Urothelium cell line (cell line): Measurements from ENCODE around the gene LRIT1.
A peak's percentile ranks its signal among the peaks of the same experiment; 100 is the strongest.

ENCODE experiments used
- DNase-seq: peaks from one replicate; pipeline ENCODE4 v3.0.0; 2011; ENCODE audit warnings: low spot score, mixed read lengths
- FAIRE-seq: peaks from 2 replicates; lab custom pipeline; 2011; peaks lifted over from hg19 to GRCh38; lab: Jason Lieb, UNC

Gene LRIT1

DNA sequence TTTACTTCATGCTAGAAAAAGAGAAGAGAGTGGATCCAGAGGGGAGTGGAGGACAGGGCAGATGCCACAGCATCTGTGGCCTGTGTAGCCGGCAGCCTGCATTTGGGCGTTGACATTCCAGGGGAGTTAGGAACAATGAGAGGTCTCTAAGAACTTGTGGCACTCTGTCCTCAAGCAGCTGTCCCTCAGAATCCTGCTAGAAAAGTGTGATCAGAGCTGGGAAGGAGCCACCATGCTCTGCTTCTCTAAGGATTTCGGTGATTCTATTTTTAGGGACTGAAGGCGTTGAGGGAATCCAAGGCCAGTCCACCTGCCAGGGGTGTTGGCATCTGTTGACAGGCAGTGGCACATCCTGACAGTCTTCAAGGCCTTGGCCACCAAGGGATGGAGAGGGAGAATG is 23.6 kb downstream of the LRIT1 start:
- DNase-seq (no peak), FAIRE-seq (no peak)

DNA sequence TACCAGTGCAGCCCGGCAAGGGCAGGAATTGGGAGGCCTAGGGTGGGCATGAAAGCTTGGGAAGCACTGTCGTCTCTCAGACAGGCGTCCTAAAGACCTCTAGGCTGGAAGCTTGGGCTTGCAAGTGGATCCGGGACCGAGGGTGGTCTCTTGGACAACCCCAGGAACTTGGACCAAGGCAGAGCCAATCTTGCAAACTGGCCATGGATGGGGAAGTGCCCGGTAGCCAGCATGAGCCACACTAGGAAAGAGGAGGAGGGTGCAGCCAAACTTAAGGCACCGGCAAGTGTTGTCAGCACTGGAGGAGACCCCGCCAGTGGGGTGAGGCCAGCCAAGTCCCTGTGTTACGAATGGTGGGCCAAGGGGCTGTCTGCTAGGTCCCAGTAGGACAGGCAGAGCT is 24.5 kb downstream of the LRIT1 start:
- no peak for DNase-seq
- no peak for FAIRE-seq

- DNase-seq (peak; percentile 30), FAIRE-seq (no peak)
Measured at GRCh38 chr10:84214612-84215235, 26.6 kb downstream of the LRIT1 start.

DNA sequence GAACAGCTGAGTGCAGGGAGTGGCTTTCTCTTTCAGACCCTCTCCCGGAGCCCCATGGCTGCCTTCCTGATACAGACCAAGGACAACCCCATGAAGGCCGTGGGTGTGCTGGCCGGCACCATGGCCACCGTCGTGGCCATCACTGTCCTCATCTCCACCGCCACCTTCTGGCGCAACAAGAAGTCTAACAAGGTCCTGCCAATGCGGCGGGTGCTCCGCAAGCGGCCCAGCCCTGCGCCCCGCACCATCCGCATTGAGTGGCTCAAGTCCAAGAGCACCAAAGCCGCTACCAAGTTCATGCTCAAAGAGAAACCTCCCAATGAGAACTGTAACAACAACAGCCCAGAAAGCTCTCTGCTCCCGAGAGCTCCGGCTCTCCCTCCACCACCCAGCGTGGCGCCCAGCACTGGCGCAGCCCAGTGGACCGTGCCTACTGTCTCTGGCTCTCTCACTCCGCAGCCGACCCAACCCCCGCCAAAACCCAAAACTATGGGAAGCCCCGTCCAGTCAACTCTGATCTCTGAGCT is 27.2 kb downstream of the LRIT1 start:
- DNase-seq (no peak), FAIRE-seq (no peak)

DNA sequence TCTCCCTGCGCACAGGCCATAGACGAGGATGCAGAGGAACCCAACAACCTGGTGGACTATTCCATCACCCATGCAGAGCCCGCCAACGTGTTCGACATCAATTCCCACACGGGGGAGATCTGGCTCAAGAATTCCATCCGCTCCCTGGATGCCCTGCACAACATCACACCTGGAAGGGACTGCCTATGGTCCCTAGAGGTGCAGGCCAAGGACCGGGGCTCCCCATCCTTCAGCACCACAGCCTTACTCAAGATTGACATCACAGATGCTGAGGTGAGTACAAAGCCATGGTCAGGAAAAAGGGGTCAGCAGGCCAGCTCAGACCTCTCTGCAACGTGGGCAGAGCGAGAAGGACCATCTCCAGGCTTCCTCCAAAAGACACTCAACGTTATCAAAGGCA is 28.3 kb downstream of the LRIT1 start:
- no peak for FAIRE-seq
- no peak for DNase-seq

DNA sequence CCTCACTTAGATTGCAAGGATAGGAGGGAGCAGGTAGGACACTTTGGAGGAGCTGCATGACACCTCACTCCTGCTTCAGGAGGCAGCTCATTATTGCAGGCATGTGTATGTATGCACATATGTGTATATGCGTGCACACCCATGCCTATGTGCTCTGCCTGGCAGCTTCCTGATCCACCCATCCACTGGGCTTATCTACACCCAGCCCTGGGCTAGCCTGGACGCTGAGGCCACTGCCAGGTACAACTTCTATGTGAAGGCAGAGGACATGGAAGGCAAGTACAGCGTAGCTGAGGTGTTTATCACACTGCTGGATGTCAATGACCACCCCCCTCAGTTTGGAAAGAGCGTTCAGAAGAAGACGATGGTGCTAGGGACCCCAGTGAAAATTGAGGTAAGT is 29.3 kb downstream of the LRIT1 start:
- FAIRE-seq: peak; percentile 9
- DNase-seq: no peak

- FAIRE-seq: no peak
- no peak for DNase-seq
Measured at GRCh38 chr10:84211566-84211965, 29.8 kb downstream of the LRIT1 start.

DNA sequence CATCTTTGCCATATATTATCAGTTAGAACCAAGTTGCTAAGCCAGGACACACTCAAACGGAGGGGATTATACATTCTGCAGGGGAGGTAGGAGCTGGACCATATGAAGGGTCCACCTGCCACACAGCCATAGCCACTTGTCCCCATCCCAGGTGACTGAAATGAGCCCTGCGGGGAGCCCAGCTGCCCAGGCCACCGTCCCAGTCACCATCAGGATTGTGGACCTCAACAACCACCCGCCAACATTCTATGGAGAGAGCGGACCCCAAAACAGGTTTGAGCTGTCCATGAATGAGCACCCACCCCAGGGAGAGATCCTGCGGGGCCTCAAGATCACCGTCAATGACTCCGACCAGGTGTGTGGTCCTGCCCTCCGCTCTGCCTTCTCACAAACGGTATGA is 33.3 kb downstream of the LRIT1 start:
- FAIRE-seq: no peak

DNA sequence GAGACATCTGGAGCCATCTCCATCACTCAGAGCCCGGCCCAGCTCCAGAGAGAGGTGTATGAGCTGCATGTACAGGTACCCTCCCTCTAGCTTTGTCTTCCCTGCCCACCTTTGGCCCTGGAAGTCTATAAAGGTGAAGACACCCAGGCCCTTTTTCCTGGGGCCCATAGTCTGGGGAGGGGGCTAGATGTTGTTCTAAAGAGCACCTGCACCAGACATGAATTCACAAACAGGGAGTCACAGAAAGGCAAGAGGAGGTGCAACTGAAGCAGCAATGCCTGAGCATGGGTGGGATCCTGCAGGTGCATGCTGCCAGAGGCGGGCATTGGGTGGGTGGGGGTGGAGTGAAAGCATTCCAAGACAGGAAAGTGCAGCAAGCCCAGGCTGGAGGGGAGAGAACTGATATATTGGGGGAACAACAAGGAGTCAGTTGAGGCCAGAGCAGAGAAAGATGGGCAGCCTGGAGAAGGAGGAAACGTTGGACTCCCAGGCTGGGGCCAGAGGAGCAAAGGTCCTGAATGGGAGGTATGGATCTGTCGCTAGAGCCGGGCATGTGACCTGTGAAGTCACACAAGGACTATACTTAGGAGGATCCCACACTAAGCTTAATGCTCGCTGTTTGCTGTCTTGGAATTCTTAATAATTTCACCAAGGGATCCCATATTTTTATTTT is 35.4 kb downstream of the LRIT1 start:
- FAIRE-seq (no peak), DNase-seq (no peak)

More for the DNA sequence above, 33.3 kb downstream of the LRIT1 start:
- DNase-seq: no peak

DNA sequence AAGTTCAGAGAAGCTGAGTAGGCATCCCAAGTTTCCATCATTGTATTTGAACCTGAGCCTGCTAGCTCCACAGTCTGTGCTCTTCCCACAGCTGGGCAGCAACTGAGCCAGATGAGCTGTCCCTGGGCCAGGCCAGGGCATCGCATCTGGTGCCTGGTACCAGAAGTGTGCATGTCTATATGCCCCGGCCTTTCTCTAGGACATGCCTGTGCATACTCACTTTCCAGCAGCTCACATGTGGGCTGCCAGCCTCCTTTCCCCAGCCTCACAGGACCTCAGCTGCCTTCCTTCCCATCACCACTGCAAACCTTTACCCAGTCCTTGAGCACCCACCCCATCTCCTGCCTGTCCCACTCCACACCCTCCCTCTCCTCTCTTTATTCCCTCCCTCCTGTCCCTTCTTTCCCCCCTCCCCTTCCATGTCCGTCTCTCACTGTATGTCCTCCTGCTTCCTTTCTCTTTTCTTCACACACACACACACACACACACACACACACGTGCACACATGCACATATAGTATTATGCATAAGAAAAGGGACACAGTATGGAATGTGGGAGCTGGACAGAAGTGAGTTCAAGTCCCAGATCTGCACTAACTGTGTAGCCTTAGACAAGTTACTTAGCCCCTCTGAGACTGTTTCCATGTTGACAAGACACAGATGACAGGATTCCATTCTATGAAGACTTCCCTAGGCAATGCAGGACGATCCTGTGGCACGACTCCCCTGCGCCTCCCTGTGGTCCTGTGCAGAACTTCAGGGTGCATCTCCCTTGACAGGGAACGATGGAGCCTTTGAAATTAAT is 36.1 kb downstream of the LRIT1 start:
- DNase-seq: peak; percentile 55
- peak; percentile 59 for FAIRE-seq

DNA sequence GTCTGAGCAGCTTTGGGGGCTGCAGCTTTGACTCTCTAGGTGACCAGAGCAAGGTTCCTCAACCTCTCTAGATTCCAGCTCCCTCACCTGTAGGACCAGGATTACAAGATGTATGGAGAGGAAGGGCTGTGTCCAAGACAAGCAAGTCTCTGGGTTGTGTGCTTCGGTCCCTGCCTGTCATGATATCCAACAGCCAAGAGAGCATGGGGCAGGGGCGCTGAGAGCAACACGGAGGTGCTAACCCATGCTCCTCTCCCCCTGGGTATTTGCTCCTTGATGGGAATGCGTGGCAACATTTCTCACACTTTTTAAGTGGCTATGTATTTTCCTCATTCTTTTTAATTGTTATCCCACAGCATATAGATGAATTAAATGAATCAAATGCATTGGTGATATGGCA is 36.7 kb downstream of the LRIT1 start:
- FAIRE-seq (no peak), DNase-seq (no peak)

- FAIRE-seq (no peak), DNase-seq (peak; percentile 30)
Measured at GRCh38 chr10:84204122-84204521, 37.2 kb downstream of the LRIT1 start.

- FAIRE-seq (no peak), DNase-seq (no peak)
Measured at GRCh38 chr10:84202349-84202748, 39.0 kb downstream of the LRIT1 start.

DNA sequence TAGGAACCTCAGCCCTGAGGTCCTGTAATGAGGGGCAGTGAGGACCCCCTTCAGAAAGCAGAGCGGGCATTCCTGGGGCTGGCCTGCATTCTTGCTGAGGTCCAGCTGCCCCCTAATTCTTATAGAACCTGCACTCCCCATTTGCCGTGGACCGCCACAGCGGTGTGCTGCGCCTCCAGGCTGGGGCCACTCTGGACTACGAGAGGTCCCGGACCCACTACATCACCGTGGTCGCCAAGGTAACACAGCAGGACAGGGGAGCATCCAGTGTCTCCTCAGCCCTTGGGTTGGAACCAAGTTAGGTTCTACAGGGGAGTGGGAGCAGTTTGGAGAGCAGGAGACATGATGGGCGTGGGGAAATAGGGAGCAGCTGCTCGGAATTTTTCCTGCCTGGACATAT is 39.7 kb downstream of the LRIT1 start:
- no peak for DNase-seq
- FAIRE-seq: no peak

GRCh38 chr10:84201244-84201606 is 40.1 kb downstream of the LRIT1 start:
- no peak for FAIRE-seq
- no peak for DNase-seq

GRCh38 chr10:84200537-84201243 is 40.7 kb downstream of the LRIT1 start:
- FAIRE-seq (no peak), DNase-seq (no peak)

GRCh38 chr10:84198206-84198915 is 43.0 kb downstream of the LRIT1 start:
- DNase-seq (no peak), FAIRE-seq (no peak)

GRCh38 chr10:84197643-84198042 is 43.7 kb downstream of the LRIT1 start:
- no peak for FAIRE-seq
- DNase-seq: no peak

- FAIRE-seq (no peak), DNase-seq (no peak)
Measured at GRCh38 chr10:84196941-84197340, 44.4 kb downstream of the LRIT1 start.

- FAIRE-seq (no peak), DNase-seq (no peak)
Measured at GRCh38 chr10:84196083-84196482, 45.3 kb downstream of the LRIT1 start.
